Measurements from ENCODE around the gene INPP5J. TPM values are rescaled to one million over a fixed set of nuclear protein-coding genes. Genes with fewer than 3 reads are reported as not detected.

The INPP5J gene
- total RNA-seq, 1 donor = 0.36 TPM

GRCh38 chr22:31089160-31090100 lies 33.3 kb upstream of the INPP5J start:
- H2AFZ ChIP-seq (ENCODE audit: low read length) = no peak overlapping the region
- TF ChIP-seq, protein P1, sequence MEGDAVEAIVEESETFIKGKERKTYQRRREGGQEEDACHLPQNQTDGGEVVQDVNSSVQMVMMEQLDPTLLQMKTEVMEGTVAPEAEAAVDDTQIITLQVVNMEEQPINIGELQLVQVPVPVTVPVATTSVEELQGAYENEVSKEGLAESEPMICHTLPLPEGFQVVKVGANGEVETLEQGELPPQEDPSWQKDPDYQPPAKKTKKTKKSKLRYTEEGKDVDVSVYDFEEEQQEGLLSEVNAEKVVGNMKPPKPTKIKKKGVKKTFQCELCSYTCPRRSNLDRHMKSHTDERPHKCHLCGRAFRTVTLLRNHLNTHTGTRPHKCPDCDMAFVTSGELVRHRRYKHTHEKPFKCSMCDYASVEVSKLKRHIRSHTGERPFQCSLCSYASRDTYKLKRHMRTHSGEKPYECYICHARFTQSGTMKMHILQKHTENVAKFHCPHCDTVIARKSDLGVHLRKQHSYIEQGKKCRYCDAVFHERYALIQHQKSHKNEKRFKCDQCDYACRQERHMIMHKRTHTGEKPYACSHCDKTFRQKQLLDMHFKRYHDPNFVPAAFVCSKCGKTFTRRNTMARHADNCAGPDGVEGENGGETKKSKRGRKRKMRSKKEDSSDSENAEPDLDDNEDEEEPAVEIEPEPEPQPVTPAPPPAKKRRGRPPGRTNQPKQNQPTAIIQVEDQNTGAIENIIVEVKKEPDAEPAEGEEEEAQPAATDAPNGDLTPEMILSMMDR (IDR thresholded peaks at IDR 0.05; ENCODE audit: extremely low read depth, low read depth, low read length) = peak; percentile 82
- peaks cover 85% of the 10 kb centered on the region for H3K36me3 ChIP-seq (ENCODE audit: insufficient read depth, low read length)
- H3K27me3 ChIP-seq (ENCODE audit: insufficient read depth, low read length) = no peaks in the 10 kb centered on the region
- H3K4me1 ChIP-seq (ENCODE audit: insufficient read depth, low read length) = peaks cover 9% of the 10 kb centered on the region
- no peak overlapping the region for H3K4me2 ChIP-seq (ENCODE audit: insufficient read depth, low read length)
- DNase-seq (ENCODE audit: insufficient read length, low spot score, missing footprints) = peak; percentile 97
- peaks cover 62% of the 10 kb centered on the region for H4K20me1 ChIP-seq (ENCODE audit: insufficient read depth, low read length)
- no peak overlapping the region for H3K4me3 ChIP-seq (ENCODE audit: insufficient read depth, low read length)
- H3K79me2 ChIP-seq (ENCODE audit: insufficient read depth, low read length) = peaks cover 78% of the 10 kb centered on the region
- no peaks in the 10 kb centered on the region for H3K9me3 ChIP-seq (ENCODE audit: low read depth, low read length)
- H3K27ac ChIP-seq (ENCODE audit: low read depth, low read length) = no peak overlapping the region

GRCh38 chr22:31090217-31091085 lies 32.3 kb upstream of the INPP5J start:
- Histone ChIP-seq H3K4me1 (ENCODE audit: insufficient read depth, low read length) (peaks cover 4% of the 10 kb centered on the region), H4K20me1 (ENCODE audit: insufficient read depth, low read length) (peaks cover 62% of the 10 kb centered on the region), H3K4me2 (ENCODE audit: insufficient read depth, low read length) (no peak overlapping the region), H3K9me3 (ENCODE audit: low read depth, low read length) (no peaks in the 10 kb centered on the region), H3K27ac (ENCODE audit: low read depth, low read length) (no peak overlapping the region), H3K27me3 (ENCODE audit: insufficient read depth, low read length) (no peaks in the 10 kb centered on the region), H2AFZ (ENCODE audit: low read length) (no peak overlapping the region), H3K79me2 (ENCODE audit: insufficient read depth, low read length) (peaks cover 75% of the 10 kb centered on the region), H3K4me3 (ENCODE audit: insufficient read depth, low read length) (no peak overlapping the region), H3K36me3 (ENCODE audit: insufficient read depth, low read length) (peaks cover 95% of the 10 kb centered on the region)
- TF ChIP-seq, protein P1 (IDR thresholded peaks at IDR 0.05; ENCODE audit: extremely low read depth, low read depth, low read length) = no peak
- DNase-seq (ENCODE audit: insufficient read length, low spot score, missing footprints) = peak; percentile 80

DNA sequence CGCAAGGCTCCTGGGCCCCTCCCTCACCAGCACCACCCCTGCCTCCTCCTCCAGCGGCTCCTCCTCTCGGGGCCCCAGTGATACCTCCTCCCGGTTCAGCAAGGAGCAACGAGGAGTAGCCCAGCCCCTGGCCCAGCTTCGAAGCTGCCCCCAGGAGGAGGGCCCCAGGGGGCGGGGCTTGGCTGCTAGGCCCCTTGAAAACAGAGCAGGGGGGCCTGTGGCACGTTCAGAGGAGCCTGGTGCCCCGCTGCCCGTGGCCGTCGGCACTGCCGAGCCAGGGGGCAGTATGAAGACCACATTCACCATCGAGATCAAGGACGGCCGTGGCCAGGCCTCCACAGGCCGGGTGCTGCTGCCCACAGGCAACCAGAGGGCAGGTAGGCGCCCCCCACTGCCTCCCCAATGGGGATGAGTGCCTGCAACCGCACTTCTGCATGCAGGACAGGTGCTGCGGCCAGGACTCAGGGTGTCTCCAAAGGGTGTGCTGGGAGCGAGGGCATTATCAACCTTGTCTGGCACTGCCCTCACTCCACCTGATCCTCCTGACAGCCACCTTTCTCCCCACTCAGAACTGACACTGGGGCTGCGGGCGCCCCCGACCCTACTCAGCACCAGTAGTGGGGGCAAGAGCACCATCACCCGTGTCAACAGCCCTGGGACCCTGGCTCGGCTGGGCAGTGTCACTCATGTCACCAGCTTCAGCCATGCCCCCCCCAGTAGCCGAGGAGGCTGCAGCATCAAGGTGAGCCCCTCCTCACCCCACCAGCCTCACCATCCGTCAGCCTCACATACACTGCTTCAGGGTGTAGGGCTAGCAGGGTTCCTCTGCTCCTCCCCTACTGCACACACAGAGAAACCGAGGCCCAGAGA lies 31.4 kb upstream of the INPP5J start:
- no peaks in the 10 kb centered on the region for H3K9me3 ChIP-seq (ENCODE audit: low read depth, low read length)
- H4K20me1 ChIP-seq (ENCODE audit: insufficient read depth, low read length) = peaks cover 54% of the 10 kb centered on the region
- DNase-seq (ENCODE audit: insufficient read length, low spot score, missing footprints) = peak; percentile 80
- no peaks in the 10 kb centered on the region for H3K4me1 ChIP-seq (ENCODE audit: insufficient read depth, low read length)
- no peak overlapping the region for H3K27ac ChIP-seq (ENCODE audit: low read depth, low read length)
- H3K27me3 ChIP-seq (ENCODE audit: insufficient read depth, low read length) = no peaks in the 10 kb centered on the region
- TF ChIP-seq, protein P1 (IDR thresholded peaks at IDR 0.05; ENCODE audit: extremely low read depth, low read depth, low read length) = no peak
- no peak overlapping the region for H3K4me3 ChIP-seq (ENCODE audit: insufficient read depth, low read length)
- H2AFZ ChIP-seq (ENCODE audit: low read length) = no peak overlapping the region
- no peak overlapping the region for H3K4me2 ChIP-seq (ENCODE audit: insufficient read depth, low read length)
- H3K36me3 ChIP-seq (ENCODE audit: insufficient read depth, low read length) = peaks cover 97% of the 10 kb centered on the region
- H3K79me2 ChIP-seq (ENCODE audit: insufficient read depth, low read length) = peaks cover 67% of the 10 kb centered on the region

All from osteoblast (primary cell).